Vagina (tissue), 2 donors: ENCODE results near the gene THRA. TPM values are rescaled to one million over a fixed set of nuclear protein-coding genes. Genes with fewer than 3 reads are reported as not detected.
A peak's percentile ranks its signal among the peaks of the same experiment; 100 is the strongest.

ENCODE experiments used
- DNase-seq, 2 donors: peaks; one replicate each; pipeline ENCODE4 v3.0.0-alpha.2; 2017; ENCODE audit errors: extremely low spot score in 2 of 2
- H3K27ac ChIP-seq: fragments of 200-600 bp; sonication (generic); one replicate; pipeline ENCODE4 v1.5.1; 2019
- H3K27me3 ChIP-seq: fragments of 200-600 bp; sonication (generic); one replicate; pipeline ENCODE4 v1.5.1; 2019
- H3K36me3 ChIP-seq, 2 donors: fragments of 200-600 bp; sonication (generic); one replicate each; pipeline ENCODE4 v1.5.1; 2017 to 2019
- H3K4me1 ChIP-seq: fragments of 200-600 bp; sonication (generic); one replicate; pipeline ENCODE4 v1.5.1; 2019
- H3K4me3 ChIP-seq, 2 donors: fragments of 200-600 bp; sonication (generic); 1 replicate in 1 of 2; 2 replicates in 1 of 2; pipeline ENCODE4 v1.5.1; 2016 to 2019
- H3K9me3 ChIP-seq: fragments of 200-600 bp; sonication (generic); one replicate; pipeline ENCODE4 v1.5.1; 2019
- POLR2A ChIP-seq, 2 donors: fragments of 450-650 bp; IDR thresholded peaks; one replicate each; pipeline ENCODE4 v1.6.1; 2017; ENCODE audit warnings: antibody characterized with exemption in 2 of 2, mild to moderate bottlenecking in 2 of 2, moderate library complexity in 2 of 2
- POLR2AphosphoS5 ChIP-seq, 2 donors: sonication (generic); formaldehyde crosslinking; IDR thresholded peaks; one replicate each; pipeline ENCODE4 v1.9.0; 2017; ENCODE audit warnings: antibody characterized with exemption in 2 of 2, mild to moderate bottlenecking in 2 of 2, low read depth in 1 of 2; ENCODE audit not compliant: insufficient read depth in 1 of 2
- intact Hi-C: fragments of 100-400 bp; cut with DNase I; formaldehyde crosslinking; loops from one replicate; pipeline ENCODE4 v1.15.1; 2023
- total RNA-seq: library from RNA; depleted of rRNA; stranded (reverse); fragments of >200 nt; gene quantifications from one replicate; pipeline ENCODE4 v1.2.3, GENCODE V29; 2016
- TF ChIP-seq, protein P1 (sequence below), 3 experiments: fragments of 450-650 bp in 2 of 3; fragments of 200-600 bp in 1 of 3; sonication (generic) in 1 of 3; IDR thresholded peaks; one replicate each; pipeline ENCODE4 v1.5.1; 2017 to 2019; ENCODE audit warnings: antibody characterized with exemption in 3 of 3, mild to moderate bottlenecking in 2 of 3, moderate library complexity in 2 of 3

THRA gene
- total RNA-seq, 1 donor from 2014 or later, result 40.3 TPM

DNA sequence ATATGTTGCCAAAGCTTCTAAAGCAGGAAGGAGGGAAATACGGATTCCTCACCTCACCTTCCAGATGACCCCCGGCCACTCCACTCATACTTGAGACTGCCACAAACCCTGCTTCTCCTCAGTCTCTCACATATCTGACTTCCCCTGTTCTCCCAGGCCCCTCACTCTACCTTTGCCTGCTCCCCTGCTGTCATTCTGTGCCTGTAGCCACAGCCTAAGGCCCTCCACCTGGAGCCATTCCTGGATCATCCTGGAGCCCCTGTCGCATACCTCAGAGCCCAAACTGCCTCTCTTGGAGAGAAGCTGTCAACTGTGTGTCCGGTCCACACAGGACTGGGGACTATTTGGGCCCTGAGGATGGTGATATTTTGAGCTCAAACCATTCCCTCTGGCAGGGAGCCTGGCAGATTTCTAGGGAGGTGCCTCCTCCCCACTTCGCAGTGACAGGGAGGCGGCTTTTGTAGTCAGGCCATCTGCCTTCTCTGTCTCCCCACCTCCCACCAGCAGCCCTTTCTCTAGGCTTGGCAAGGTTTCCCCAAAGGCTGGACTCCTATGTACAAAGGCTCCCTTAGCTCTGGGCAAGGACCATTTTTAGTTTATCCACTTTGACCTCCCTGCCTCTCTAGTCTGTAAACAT is 6.3 kb upstream of the THRA start:
- Histone ChIP-seq H3K36me3 (peaks cover 0 to 13% of the 10 kb centered on the region in 2 donors), H3K4me1 (peaks cover 34% of the 10 kb centered on the region), H3K27me3 (no peaks in the 10 kb centered on the region), H3K9me3 (no peaks in the 10 kb centered on the region), H3K27ac (no peak overlapping the region), H3K4me3 (no peak overlapping the region)
- intact Hi-C loops, result no loop called here
- no peak for DNase-seq
- TF ChIP-seq, protein P1, sequence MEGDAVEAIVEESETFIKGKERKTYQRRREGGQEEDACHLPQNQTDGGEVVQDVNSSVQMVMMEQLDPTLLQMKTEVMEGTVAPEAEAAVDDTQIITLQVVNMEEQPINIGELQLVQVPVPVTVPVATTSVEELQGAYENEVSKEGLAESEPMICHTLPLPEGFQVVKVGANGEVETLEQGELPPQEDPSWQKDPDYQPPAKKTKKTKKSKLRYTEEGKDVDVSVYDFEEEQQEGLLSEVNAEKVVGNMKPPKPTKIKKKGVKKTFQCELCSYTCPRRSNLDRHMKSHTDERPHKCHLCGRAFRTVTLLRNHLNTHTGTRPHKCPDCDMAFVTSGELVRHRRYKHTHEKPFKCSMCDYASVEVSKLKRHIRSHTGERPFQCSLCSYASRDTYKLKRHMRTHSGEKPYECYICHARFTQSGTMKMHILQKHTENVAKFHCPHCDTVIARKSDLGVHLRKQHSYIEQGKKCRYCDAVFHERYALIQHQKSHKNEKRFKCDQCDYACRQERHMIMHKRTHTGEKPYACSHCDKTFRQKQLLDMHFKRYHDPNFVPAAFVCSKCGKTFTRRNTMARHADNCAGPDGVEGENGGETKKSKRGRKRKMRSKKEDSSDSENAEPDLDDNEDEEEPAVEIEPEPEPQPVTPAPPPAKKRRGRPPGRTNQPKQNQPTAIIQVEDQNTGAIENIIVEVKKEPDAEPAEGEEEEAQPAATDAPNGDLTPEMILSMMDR (IDR thresholded peaks at IDR 0.05), result no peak
- TF ChIP-seq POLR2AphosphoS5 (IDR thresholded peaks at IDR 0.05; ENCODE audit: insufficient read depth in 1 of 2, low read depth in 1 of 2), result no peak
- TF ChIP-seq POLR2A (IDR thresholded peaks at IDR 0.05), result no peak

DNA sequence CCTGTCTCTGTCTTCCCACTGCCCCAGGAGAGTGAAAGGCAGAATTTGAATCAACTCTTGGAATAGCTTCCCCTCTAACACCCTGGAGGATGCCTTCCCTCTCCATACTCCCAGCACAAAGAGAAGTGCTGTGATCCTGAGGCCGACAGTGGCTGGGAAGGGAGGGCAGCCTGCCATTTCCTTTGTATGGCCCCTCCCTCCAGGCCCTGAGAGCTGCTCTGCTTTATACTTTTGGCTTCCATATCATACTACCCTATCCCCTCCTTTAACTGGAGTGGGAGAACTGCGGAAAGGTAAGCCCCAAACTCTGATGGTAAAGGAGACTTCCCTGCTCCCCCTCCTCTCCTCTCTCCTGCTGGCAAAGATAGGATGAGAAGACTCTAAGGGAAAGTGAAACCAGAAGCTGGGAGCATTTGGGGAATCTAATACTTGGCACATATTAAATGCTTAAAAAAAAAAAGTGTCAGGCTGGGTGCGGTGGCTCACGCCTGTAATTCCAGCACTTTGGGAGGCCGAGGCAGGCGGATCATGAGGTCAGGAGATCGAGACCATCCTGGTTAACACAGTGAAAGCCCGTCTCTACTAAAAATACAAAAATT is 4.5 kb upstream of the THRA start:
- H3K4me3 ChIP-seq, result no peak overlapping the region

DNA sequence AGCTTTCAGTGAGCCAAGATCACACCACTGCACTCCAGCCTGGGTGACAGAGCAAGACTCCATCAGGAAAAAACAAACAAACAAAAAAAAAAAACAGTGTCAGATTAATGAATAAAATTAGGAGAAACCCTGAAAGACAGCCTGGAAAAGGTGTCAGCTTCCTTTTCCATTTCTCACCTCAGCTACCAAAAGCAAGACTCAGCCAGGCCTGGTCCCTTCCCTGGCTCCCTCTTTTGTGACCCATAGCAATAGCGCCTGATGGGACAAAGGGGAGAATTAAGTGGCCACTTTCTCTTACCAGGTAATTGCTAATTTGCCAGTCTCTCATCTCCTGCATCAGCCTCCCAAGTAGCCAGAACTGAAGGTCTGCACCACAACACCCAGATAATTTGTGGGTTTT is 3.9 kb upstream of the THRA start:
- intact Hi-C loops, result no loop called here
- H3K27ac ChIP-seq, result peak overlapping the region; percentile 83

More for the DNA sequence above, 4.5 kb upstream of the THRA start:
- intact Hi-C loops, result no loop called here
- Histone ChIP-seq H3K9me3 (no peaks in the 10 kb centered on the region), H3K36me3 (no peaks in the 10 kb centered on the region), H3K27ac (peak overlapping the region; percentile 83), H3K27me3 (no peaks in the 10 kb centered on the region), H3K4me1 (peaks cover 35% of the 10 kb centered on the region)
- peak; percentile 13 to 18 for TF ChIP-seq POLR2AphosphoS5 (IDR thresholded peaks at IDR 0.05; ENCODE audit: insufficient read depth in 1 of 2, low read depth in 1 of 2)
- TF ChIP-seq POLR2A (IDR thresholded peaks at IDR 0.05), result no peak
- TF ChIP-seq, protein P1 (IDR thresholded peaks at IDR 0.05), result no peak
- no peak for DNase-seq

DNA sequence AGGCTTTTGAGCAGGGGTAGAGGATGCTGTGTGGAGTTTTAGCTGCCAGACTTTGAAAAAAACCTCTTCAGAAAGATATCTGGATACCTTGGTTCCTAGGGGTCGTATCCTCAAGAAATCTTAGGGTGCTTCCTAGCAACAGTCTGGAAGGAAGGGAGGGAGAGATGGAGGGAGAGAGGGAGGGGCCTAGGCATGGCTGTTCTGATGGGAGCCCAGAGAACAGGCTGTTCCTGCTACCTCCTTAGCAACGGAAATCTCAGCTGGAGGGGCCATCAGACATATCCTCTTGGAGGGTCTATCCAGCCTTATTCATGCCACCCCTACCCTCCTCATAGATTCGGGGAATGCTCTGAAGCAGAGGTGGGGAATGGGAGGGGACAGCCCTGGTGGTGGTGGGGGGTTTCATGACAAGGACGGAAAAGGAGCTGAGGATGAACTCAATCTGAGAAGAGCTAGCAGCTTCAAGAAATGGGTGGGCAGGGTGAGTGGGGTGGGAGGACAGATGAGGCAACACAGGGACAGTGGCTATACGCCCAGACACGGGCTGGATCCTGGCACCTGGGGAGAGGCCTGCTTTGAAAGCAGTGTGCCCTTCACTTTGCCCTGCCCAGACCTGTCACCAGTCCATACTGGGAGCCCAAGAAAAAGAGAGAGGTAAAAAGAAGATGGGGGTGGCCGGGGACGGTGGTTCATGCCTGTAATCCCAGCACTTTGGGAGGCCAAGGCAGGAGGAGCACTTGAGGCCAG is 2.9 kb upstream of the THRA start:
- intact Hi-C loops, result loop anchor here (10.0 kb wide), 1 partner anchor 115 kb away; the partner anchor contains the start of gene RAPGEFL1

More for the DNA sequence above, 3.9 kb upstream of the THRA start:
- no peak for DNase-seq
- TF ChIP-seq POLR2AphosphoS5 (IDR thresholded peaks at IDR 0.05; ENCODE audit: insufficient read depth in 1 of 2, low read depth in 1 of 2), result no peak
- Histone ChIP-seq H3K27me3 (no peaks in the 10 kb centered on the region), H3K4me1 (peaks cover 32% of the 10 kb centered on the region), H3K9me3 (no peaks in the 10 kb centered on the region), H3K36me3 (no peaks in the 10 kb centered on the region), H3K4me3 (no peak overlapping the region)

More for the DNA sequence above, 2.9 kb upstream of the THRA start:
- Histone ChIP-seq H3K4me3 (no peak overlapping the region), H3K27me3 (no peaks in the 10 kb centered on the region), H3K9me3 (no peaks in the 10 kb centered on the region), H3K27ac (peak overlapping the region; percentile 83), H3K36me3 (no peaks in the 10 kb centered on the region), H3K4me1 (peaks cover 35% of the 10 kb centered on the region)
- DNase-seq, result no peak
- TF ChIP-seq, protein P1 (IDR thresholded peaks at IDR 0.05), result no peak
- TF ChIP-seq POLR2AphosphoS5 (IDR thresholded peaks at IDR 0.05; ENCODE audit: insufficient read depth in 1 of 2, low read depth in 1 of 2) (no peak), POLR2A (IDR thresholded peaks at IDR 0.05) (no peak)
